Bronchial epithelial cell (primary cell): Measurements from ENCODE around the gene SYT13. TPM values are rescaled to one million over a fixed set of nuclear protein-coding genes. Genes with fewer than 3 reads are reported as not detected.

Experiments
- DNase-seq: peaks from one replicate; pipeline ENCODE4 v3.0.0-alpha.2; 2010; ENCODE audit warnings: low read depth
- FAIRE-seq: peaks from 2 replicates; lab custom pipeline; 2011; peaks lifted over from hg19 to GRCh38; lab: Jason Lieb, UNC
- H3K27me3 ChIP-seq: 2 replicates; pipeline ENCODE4 v1.5.1; 2011; ENCODE audit warnings: low read length; ENCODE audit not compliant: control insufficient read depth, insufficient read depth
- H3K36me3 ChIP-seq: 2 replicates; pipeline ENCODE4 v1.5.1; 2011; ENCODE audit warnings: low read length; ENCODE audit not compliant: control insufficient read depth, insufficient read depth
- H3K4me3 ChIP-seq: 2 replicates; pipeline ENCODE4 v1.5.1; 2011; ENCODE audit warnings: mild to moderate bottlenecking, low read depth, low read length, control low read depth
- CTCF ChIP-seq: IDR thresholded peaks from 2 replicates; pipeline ENCODE4 v1.5.1; 2011; ENCODE audit warnings: mild to moderate bottlenecking, moderate library complexity, low read length, control low read depth, inconsistent platforms; ENCODE audit not compliant: insufficient read depth, severe bottlenecking
- total RNA-seq: library from RNA; depleted of rRNA; stranded (reverse); fragments of >200 nt; gene quantifications from 2 replicates; pipeline ENCODE4 v1.2.1, GENCODE V29; 2014

The SYT13 gene
- total RNA-seq, 1 donor from 2014 or later: not detected

GRCh38 chr11:45332276-45332934 lies 46.3 kb upstream of the SYT13 start:
- Histone ChIP-seq H3K27me3 (no peaks in the 10 kb centered on the region), H3K36me3 (no peaks in the 10 kb centered on the region), H3K4me3 (no peak overlapping the region)
- FAIRE-seq (no peak), DNase-seq (peak; percentile 54)
- peak; percentile 69 for TF ChIP-seq CTCF

- FAIRE-seq: no peak
- no peak for TF ChIP-seq CTCF
Measured at GRCh38 chr11:45331839-45332238, 45.7 kb upstream of the SYT13 start.

GRCh38 chr11:45328726-45329125 lies 42.6 kb upstream of the SYT13 start:
- H3K27me3 ChIP-seq: peaks cover 2% of the 10 kb centered on the region
- DNase-seq (no peak), FAIRE-seq (no peak)
- no peak overlapping the region for H3K4me3 ChIP-seq
- H3K36me3 ChIP-seq: no peaks in the 10 kb centered on the region
- TF ChIP-seq CTCF: no peak

More at GRCh38 chr11:45331839-45332238, 45.7 kb upstream of the SYT13 start:
- Histone ChIP-seq H3K36me3 (no peaks in the 10 kb centered on the region), H3K27me3 (no peaks in the 10 kb centered on the region), H3K4me3 (no peak overlapping the region)
- no peak for DNase-seq

- DNase-seq (no peak), FAIRE-seq (peak; percentile 23)
- no peaks in the 10 kb centered on the region for H3K36me3 ChIP-seq
- TF ChIP-seq CTCF: no peak
- peaks cover 3% of the 10 kb centered on the region for H3K27me3 ChIP-seq
- H3K4me3 ChIP-seq: no peak overlapping the region
Measured at GRCh38 chr11:45324459-45324858, 38.3 kb upstream of the SYT13 start.

- no peak for FAIRE-seq
- H3K36me3 ChIP-seq: no peaks in the 10 kb centered on the region
- peaks cover 3% of the 10 kb centered on the region for H3K27me3 ChIP-seq
- no peak for TF ChIP-seq CTCF
- H3K4me3 ChIP-seq: no peak overlapping the region
- no peak for DNase-seq
Measured at GRCh38 chr11:45323601-45324249, 37.6 kb upstream of the SYT13 start.
